Forelimb muscle (tissue), 1 donor: ENCODE measurements around the gene KRT26. TPM values are rescaled to one million over a fixed set of nuclear protein-coding genes. Genes with fewer than 3 reads are reported as not detected.
"Not testable (repeated sequence)": the region's sequence is repeated elsewhere in the genome, so short reads cannot be mapped to it uniquely, and the experiment has no call there.

Source experiments
- DNase-seq: peaks from one replicate; pipeline ENCODE4 v3.0.0-alpha.2; 2013; ENCODE audit warnings: low read depth
- polyA plus RNA-seq: library from polyadenylated mRNA; unstranded; fragments of 120-200 nt; gene quantifications from one replicate; pipeline ENCODE4 v1.2.1, GENCODE V29; 2013; ENCODE audit not compliant: insufficient read length

KRT26 gene, protein sequence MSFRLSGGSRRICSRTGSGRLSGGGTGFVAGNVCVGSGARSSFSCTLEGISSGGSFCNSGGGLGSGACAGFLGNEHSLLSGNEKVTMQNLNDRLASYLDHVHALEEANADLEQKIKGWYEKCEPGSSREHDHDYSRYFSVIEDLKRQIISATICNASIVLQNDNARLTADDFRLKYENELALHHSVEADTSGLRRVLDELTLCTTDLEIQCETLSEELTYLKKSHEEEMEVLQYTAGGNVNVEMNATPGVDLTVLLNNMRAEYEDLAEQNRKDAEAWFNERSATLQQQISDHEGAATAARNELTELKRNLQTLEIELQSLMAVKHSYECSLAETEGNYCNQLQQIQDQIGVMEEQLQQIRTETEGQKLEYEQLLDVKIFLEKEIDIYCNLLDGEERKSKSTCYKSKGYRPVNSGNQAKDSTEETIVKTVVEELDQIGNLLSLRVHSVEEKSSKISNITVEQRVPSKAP
- polyA plus RNA-seq, result not detected

GRCh38 chr17:40772101-40772500, at the start of gene KRT26:
TSS of gene KRT26 (minus strand) at chr17:40772201. CDS start at chr17:40772113, 88 bp downstream.
- DNase-seq, result no peak

DNA sequence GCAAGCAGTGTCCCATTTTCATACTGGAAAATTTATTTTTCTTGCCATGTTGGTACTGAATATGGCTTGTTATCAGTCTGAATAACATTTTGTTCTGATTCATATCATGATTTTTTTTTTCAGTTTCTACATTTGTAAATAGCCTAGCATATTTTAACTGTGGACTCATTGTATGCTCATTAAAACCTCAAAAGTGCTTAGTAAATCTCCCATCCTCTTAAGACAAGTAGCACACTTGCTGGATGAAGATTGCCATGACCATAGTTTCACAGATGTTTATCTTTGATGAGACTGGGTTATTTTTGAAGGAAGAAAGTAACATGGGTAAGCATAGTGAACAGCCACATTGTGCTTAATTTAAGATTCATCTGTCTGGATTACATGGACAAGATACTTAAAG, 49.5 kb upstream of the KRT26 start:
- no peak for DNase-seq

DNA sequence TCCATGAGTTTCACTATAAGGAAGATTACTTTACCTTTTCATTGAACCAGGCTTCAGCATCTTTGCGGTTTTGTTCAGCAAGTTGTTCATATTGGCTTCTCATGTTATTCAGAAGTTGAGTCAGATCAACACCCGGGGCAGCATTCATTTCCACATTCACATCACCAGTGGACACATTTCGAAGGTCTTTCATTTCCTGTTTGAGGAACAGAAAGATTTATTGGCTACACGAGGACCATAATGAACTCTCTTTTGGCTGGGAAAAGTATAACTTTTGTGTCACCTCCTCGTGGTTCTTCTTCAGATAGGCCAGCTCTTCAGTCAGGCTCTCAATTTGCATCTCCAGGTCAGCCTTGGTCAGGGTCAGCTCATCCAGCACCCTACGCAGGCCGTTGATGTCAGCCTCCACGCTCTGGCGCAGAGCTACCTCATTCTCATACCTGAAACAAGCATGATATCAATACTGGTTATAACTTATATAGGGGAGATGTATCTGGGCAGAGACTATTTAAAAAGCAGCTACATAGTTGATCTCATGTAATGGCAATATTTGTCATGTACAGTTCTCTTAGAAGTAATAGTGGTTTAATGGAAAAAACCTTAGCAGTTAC, 48.3 kb upstream of the KRT26 start:
- DNase-seq, result no peak

- no peak for DNase-seq
Observed at GRCh38 chr17:40819528-40820125, 47.6 kb upstream of the KRT26 start.

- DNase-seq, result no peak
Observed at GRCh38 chr17:40818733-40819527, 46.9 kb upstream of the KRT26 start.

DNA sequence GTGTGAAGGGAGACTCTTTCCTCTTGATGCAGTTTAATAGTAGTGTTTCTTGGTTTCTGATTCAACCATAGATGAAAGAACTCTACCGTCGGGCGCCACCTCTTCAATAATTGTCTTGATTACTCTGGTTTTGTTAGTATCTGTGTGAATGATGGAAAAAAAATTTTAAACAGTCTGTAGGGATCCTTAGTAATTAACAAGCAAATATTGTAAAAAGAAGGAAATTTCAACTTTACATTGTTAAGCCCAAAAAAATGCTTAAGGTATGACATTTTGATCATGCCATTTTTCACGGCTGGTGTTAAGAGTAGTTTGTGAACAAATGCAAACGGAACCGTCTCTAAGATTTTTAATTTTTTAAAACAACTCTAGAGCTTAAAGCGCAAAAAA, 46.3 kb upstream of the KRT26 start:
- DNase-seq, result no peak

DNA sequence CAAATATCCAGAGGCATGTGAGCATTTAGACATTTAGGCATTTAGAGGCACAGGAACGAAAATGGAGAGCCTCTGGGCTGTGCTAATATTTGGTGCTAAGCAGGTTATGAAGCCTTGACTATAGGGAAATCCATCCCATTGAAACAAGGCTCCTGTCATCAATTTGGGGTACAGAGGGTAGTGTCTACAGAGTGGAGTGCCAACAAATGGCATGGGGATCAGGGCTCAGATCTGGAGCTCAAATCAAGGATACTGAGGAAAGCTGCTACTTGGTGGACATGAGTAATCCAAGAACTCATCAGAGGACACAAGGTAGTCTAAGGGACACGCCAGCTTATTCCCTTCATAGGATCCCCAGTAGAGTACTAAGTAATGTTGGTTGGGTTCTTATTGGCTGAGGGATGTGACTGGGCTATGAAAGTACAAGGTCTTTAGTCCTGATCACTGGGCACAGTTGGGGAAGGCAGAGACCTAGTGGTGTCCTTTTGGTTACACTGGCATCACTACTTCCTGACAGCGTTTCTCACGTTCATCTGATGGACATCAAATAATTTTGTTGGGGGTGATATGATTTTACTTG, 45.2 kb upstream of the KRT26 start:
- DNase-seq, result no peak

GRCh38 chr17:40816569-40816968, 44.6 kb upstream of the KRT26 start:
- no peak for DNase-seq

DNA sequence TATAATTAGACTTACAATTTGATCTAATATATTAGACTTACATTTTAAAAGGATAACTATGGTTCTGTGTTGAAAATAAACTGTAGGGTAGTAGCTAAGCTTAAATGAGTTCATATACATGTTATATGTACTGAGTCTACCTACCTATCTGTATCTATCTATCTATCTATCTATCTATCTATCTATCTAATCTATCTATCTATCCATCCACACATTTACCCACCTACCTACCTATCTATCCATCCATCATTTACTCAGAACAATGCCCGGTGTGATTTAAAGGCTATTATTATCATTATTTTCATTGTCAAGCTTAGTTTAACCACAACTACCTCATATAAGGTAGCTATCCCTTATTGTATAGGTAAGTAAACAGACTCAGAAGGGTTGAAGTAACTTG, 43.4 kb upstream of the KRT26 start:
- no peak for DNase-seq

DNA sequence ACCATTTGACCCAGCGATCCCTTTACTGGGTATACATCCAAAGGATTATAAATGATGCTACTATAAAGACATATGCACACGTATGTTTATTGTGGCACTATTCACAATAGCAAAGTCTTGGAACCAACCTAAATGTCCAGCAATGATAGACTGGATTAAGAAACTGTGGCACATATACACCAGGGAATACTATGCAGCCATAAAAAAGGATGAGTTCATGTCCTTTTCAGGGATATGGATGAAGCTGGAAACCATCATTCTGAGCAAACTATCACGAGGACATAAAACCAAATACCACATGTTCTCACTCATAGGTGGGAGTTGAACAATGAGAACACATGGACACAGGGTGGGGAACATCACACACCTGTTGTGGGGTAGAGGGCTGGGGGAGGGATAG, 42.7 kb upstream of the KRT26 start:
- not testable (repeated sequence) for DNase-seq

GRCh38 chr17:40813804-40814203, 41.8 kb upstream of the KRT26 start:
- no peak for DNase-seq

- DNase-seq, result no peak
Observed at GRCh38 chr17:40812639-40813038, 40.6 kb upstream of the KRT26 start.

DNA sequence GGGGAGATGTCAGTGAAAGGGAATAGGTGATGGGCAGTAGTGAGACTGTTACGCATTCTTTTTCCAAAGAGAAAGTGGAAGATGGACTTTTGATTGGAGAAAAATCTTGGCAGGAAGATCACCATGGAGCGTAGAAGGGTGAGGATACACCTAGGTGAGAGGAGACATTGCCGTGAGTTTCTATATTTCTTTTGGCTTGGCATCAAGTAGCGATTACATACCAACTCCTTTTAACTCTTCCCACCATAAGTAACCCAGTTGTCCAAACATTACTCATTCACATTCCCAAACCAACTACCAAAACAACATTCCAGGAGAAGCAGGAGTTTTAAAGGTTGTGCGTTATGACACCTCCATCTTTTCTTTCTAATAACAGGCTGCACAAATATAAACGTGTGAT, 38.5 kb upstream of the KRT26 start:
- no peak for DNase-seq

DNA sequence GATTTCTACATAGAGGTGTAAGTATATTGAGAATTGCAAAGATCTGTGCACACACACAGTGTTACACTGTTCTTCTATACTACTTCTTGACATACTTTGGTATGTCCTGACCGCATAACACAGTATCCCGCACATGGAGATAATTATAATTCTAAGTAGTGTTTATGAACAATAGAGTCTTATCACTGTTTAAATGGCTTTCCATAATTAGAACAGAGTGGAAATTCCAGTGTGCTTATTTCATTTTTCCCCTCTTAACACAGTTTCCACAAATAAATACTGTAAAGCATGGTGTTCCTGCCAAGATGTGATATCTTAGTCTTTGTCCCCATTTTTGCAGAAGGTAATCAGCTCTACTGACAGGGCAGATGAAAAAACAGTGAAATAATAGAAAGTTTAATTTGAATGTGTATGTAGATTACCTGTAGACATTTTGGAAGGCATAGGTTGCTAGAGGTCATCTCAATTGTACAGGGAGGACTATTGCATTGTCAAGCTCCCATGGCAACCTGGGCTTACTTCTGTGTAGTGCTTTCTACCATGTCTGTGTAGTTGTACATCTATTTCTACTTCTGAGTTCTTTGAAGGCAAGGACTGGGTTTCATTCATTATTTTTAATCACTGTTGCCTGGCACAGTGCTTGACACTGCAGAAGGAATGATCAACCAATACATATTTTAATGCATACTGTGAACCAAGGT, 37.9 kb upstream of the KRT26 start:
- DNase-seq, result no peak

- DNase-seq, result no peak
Observed at GRCh38 chr17:40806131-40806530, 34.1 kb upstream of the KRT26 start.

DNA sequence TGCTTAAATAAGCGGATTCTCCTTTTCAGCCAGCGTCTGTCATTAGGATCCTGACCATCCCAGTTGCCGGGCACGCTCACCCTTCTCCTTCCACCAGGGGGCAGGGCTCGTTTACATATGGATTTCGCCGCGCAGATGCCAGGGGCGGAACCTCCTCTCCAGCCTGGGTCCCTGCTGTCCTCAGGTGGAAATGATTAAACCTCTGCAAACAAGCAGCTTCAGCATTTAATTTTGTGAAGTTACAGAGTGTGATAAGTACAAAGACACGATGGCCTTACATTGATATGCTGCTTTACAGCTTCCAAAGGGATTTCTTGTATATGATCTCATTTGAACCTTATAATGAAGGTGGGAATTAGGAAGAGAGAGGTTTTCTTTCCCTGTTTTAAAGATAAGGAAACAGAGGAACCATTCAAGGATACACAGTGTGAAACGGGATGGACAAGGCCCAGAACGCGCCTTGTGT, 31.6 kb upstream of the KRT26 start:
- no peak for DNase-seq

- DNase-seq, result no peak
Observed at GRCh38 chr17:40801157-40801556, 29.2 kb upstream of the KRT26 start.

- no peak for DNase-seq
Observed at GRCh38 chr17:40800381-40800780, 28.4 kb upstream of the KRT26 start.

- DNase-seq, result no peak
Observed at GRCh38 chr17:40799859-40800258, 27.9 kb upstream of the KRT26 start, which contains the start of gene KRT28. TSS of gene KRT28 (minus strand) at chr17:40799959. CDS start at chr17:40799893, 66 bp downstream.

DNA sequence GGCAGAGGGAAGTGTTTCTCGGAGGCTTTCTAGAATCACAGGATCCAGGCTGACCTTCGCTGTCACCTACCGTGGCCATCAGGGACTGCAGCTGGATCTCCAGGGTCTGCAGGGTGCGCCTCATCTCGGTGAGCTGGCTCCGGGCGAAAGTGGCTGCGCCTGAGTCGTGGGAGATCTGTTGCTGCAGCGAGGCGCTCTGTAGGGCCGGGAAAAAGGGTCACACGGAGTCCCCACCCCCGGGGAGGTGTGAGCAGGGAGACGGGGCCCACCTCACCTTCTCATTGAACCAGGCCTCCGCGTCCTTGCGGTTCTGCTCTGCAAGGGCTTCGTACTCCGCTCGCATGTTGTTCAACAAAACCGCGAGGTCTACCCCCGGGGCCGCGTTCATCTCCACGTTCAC, 24.8 kb upstream of the KRT26 start:
- no peak for DNase-seq
